ENCODE measurements around the gene CYSLTR1.
"Not testable (repeated sequence)": the region's sequence is repeated elsewhere in the genome, so short reads cannot be mapped to it uniquely, and the experiment has no call there.

Gene CYSLTR1

DNA sequence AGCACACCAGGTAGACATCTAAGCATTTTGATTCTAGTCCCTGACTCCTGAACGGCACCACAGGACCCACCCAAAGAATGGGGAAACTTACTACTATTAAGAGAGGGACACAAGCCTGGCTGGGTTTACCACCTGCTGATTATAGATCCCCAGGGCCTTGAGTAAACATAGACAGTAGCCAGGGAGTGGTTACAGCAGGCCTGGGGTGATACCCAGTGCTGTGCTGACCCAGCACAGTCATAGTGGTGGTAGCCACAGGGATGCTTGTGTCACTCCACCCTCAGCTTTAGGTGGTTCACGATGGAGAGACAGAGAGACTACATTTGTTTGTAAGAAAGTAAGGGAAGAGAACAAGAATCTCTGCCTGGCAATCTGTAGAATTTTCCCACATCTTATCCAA, 11.7 kb downstream of the CYSLTR1 start:
- Histone ChIP-seq H3K27ac (no peak overlapping the region), H3K4me3 (no peak overlapping the region)
- no peak for DNase-seq (ENCODE audit: low spot score)
- TF ChIP-seq, protein P1, sequence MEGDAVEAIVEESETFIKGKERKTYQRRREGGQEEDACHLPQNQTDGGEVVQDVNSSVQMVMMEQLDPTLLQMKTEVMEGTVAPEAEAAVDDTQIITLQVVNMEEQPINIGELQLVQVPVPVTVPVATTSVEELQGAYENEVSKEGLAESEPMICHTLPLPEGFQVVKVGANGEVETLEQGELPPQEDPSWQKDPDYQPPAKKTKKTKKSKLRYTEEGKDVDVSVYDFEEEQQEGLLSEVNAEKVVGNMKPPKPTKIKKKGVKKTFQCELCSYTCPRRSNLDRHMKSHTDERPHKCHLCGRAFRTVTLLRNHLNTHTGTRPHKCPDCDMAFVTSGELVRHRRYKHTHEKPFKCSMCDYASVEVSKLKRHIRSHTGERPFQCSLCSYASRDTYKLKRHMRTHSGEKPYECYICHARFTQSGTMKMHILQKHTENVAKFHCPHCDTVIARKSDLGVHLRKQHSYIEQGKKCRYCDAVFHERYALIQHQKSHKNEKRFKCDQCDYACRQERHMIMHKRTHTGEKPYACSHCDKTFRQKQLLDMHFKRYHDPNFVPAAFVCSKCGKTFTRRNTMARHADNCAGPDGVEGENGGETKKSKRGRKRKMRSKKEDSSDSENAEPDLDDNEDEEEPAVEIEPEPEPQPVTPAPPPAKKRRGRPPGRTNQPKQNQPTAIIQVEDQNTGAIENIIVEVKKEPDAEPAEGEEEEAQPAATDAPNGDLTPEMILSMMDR (IDR thresholded peaks at IDR 0.05), result no peak

DNA sequence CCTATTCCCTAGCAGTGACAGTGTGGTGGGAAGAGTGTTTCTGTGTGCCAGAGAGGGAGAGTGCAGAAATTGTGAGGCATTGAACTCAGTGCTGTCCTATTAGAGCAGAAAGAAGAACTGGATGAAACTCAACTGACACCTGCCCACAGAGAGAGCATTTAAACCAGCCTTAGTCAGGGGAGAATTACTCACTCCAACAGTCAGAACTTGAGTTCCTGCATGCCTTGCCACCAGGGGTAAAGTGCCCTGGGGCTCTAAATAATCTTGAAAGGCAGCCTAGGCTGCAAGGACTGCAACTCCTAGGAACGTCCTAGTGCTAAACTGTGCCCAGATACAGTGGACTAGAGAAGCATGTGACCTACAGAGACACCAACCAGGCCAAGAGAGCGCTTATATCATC, 12.8 kb downstream of the CYSLTR1 start:
- DNase-seq (ENCODE audit: low spot score), result no peak

DNA sequence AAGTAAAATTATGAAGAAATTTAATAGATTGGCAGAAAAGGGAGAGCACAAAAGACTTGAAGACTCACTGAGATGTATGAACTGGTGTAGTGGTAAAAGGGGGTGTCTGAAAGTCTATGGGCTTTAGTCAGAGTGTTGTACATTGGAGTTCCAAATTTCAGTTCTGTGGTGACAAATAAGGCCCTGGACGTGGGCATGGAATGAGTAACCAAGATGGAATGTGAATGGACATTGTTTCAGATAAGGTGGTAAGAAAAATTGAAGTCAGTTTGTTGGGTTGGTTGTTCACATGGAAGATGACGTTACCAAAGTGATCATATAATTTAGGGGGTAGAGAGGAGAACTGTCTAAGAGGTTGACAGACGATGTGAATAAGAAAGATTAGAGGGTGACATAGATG, 13.9 kb downstream of the CYSLTR1 start:
- DNase-seq (ENCODE audit: low spot score), result no peak
- TF ChIP-seq, protein P1 (IDR thresholded peaks at IDR 0.05), result no peak
- H3K4me3 ChIP-seq, result no peak overlapping the region
- H3K27ac ChIP-seq, result no peak overlapping the region

More for the DNA sequence above, 12.8 kb downstream of the CYSLTR1 start:
- Histone ChIP-seq H3K4me3 (no peak overlapping the region), H3K27ac (no peak overlapping the region)
- TF ChIP-seq, protein P1 (IDR thresholded peaks at IDR 0.05), result no peak

DNA sequence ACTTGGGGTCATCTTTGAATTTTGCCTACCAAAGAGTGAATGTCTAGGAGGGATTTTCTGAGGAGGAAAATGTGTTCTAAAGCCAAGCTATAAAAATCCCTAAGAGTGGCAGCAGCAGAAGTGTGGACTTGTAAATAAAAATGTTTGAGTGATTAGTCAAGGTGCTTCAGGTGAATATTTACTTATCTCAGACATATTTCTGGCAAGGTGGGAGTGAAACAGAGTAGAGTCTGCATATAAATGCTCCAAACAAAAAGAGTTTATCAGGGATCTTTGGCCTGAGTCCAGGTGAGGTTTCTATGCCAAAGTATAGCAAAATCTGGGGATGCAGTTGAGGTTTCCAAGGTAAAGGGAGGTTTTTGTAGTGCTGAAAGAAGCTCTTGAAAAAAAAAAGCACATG, 19.7 kb downstream of the CYSLTR1 start:
- Histone ChIP-seq H3K4me3 (no peak overlapping the region), H3K27ac (no peak overlapping the region)
- no peak for DNase-seq (ENCODE audit: low spot score)
- TF ChIP-seq, protein P1 (IDR thresholded peaks at IDR 0.05), result no peak

DNA sequence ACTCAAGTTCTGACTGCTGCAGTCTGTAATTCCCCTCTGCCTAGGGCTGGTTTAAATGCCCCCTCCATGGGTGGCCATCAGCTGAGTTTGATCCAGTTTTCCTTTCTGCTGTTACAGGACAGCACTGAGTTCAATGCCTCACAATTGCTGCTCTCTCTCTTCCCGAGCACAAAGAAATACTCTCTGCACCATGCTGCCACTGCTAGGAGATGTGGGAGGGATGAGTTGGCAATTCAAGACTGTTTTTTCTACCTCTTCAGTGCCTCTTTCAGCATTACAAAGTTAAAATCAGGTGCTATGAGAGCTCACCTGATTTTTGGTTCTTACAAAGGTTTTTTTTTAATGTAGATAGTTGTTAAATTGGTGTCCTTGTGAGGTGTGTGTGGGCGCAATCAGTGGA, 24.3 kb downstream of the CYSLTR1 start:
- TF ChIP-seq, protein P1 (IDR thresholded peaks at IDR 0.05), result no peak
- DNase-seq (ENCODE audit: low spot score), result no peak
- Histone ChIP-seq H3K4me3 (no peak overlapping the region), H3K27ac (no peak overlapping the region)

DNA sequence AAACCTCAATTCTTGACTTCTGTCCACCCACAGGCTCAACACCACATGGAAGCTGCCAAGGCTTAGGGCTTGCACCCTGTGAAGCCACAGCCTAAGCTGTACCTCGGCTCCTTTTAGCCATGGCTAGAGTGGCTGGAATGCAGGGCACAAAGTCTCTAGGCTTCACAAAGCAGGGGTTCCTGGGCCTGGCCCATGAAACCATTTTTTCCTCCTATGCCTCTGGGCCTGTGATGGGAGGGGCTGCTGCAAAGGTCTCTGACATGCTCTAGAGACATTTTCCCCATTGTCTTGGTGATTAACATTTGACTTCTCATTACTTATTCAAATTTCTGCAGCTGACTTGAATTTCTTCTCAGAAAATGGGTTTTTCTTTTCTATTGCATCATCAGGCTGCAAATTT, 26.5 kb downstream of the CYSLTR1 start:
- not testable (repeated sequence) for H3K4me3 ChIP-seq; H3K27ac ChIP-seq; DNase-seq (ENCODE audit: low spot score)

DNA sequence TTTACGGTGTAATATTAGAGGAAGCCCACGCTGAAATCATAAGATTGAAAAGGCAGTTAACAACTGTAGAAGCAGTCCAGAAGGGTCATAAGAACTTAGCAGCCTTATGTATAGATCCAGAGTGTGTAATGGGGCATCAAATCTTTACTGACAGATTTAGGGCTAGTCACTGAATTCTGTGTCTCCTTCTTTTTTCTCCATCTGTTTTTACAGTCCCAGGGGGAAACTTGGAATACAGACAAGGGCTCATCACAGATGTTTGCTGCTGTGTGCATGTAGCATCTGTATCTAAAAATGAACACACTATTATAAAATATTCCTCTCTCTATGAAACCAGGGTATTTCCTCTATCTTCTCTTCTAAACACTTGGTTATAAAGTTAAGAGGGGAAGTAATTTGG, 43.9 kb downstream of the CYSLTR1 start:
- Histone ChIP-seq H3K27ac (no peak overlapping the region), H3K4me3 (no peak overlapping the region)
- TF ChIP-seq, protein P1 (IDR thresholded peaks at IDR 0.05), result no peak
- no peak for DNase-seq (ENCODE audit: low spot score)

DNA sequence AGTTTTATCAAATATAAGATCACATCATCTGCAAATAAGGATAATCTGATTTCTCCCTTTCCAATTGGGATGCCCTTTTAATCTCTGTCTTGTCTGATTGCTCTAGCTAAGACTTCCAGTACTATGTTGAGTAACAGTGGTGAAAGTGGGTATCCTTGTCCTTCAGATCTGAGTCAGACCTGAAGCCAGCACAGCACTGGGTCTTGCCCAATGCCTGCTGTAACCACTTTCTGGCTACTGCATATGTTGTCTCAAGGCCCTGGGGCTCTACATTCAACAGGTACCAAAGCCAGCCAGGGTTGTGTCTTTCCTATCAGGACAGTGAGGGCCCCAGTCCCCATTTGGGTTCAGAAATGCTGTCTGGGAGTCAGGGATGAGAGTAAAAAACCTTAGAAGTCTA, 90.3 kb downstream of the CYSLTR1 start:
- no peak for DNase-seq (ENCODE audit: low spot score)
- Histone ChIP-seq H3K27ac (no peak overlapping the region), H3K4me3 (no peak overlapping the region)
- TF ChIP-seq, protein P1 (IDR thresholded peaks at IDR 0.05), result no peak

DNA sequence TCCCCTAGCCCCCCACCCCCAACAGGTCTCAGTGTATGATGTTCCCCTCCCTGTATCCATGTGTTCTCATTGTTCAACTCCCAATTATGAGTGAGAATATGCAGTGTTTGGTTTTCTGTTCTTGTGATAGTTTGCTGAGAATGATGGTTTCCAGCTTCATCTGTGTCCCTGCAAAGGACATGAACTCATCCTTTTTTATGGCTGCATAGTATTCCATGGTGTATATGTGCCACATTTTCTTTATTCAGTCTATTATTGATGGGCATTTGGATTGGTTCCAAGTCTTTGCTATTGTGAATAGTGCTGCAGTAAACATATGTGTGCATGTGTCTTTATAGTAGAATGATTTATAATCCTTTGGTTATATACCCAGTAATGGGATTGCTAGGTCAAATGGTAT, 101.4 kb downstream of the CYSLTR1 start:
- H3K27ac ChIP-seq; DNase-seq (ENCODE audit: low spot score); H3K4me3 ChIP-seq: not testable (repeated sequence)

Measured in coronary artery (tissue), 2 donors.